GM19468 (cell line): ENCODE results near the gene RIMS3.

ENCODE experiments used
- ATAC-seq: cut with Tn5 transposase; IDR thresholded peaks from one replicate; pipeline ENCODE4 v1.9.1; 2021; ENCODE audit warnings: mild to moderate bottlenecking, moderate library complexity, moderate number of reproducible peaks; ENCODE audit not compliant: unreplicated experiment; ENCODE audit errors: extremely low read depth

The RIMS3 gene

DNA sequence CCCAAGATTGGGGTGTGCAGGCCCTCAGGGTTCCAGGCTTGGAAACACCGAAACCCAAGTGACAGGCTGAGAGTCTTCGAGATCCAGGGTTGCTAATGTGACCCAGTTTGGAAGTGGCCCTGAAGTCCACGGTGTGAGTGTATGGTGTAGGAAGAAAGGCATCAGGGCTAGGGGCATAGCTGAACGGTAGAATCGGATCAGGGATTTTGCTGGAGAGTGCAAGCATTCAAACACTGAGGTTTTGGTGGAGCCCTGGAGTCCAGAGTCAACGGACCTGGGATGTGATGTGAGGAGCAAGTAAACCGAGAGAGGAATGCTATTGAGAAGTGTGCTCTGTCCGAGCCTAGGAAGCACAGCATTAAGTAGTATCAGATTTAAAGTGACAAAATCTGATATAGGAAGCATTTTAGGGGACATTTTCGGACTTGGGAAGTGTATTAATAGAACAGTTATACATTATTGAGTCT lies 27.0 kb upstream of the RIMS3 start:
- ATAC-seq = no peak

- peak; percentile 47 for ATAC-seq
Measured at GRCh38 chr1:40691538-40692428, 26.3 kb upstream of the RIMS3 start, which contains the start of gene NFYC. NFYC (plus strand) TSS chr1:40691704; CDS start chr1:40738844, 47,140 bp downstream.

DNA sequence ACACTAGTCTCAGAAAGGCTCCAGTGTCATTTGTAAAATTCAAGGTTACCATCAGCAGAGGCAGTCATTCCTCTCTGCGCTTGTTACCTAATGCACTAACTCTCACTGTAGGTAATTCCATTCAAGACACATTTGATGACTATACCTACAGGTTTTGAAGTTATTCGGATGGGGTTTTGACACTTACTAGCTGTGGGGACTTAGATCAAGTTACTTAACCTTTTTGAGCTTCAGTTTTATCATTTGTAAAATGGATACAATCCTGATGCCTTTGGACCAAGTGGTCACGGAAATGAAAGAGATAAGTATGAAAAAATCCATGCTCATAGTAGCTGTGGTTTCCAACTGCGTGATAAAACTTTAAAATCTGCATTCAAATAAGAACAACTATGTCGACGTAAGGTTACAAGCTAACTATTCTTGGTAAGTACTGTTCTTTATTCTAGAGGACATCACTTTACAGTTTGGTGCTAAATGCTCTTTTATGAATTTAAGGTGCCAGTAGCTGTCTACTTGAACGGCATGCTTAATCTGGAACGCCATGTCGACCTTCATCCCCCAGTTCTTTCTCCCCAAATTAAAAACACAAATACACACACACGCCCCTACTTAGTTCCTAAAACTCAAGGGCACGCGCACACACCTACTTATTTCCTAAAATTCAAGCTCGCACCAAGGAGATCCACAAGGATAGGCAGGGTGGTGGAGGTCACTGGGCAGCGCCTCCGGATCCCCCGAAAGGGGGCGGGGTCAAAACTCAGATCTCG lies 25.5 kb upstream of the RIMS3 start:
- ATAC-seq = no peak

GRCh38 chr1:40689737-40690136 lies 24.3 kb upstream of the RIMS3 start:
- no peak for ATAC-seq

DNA sequence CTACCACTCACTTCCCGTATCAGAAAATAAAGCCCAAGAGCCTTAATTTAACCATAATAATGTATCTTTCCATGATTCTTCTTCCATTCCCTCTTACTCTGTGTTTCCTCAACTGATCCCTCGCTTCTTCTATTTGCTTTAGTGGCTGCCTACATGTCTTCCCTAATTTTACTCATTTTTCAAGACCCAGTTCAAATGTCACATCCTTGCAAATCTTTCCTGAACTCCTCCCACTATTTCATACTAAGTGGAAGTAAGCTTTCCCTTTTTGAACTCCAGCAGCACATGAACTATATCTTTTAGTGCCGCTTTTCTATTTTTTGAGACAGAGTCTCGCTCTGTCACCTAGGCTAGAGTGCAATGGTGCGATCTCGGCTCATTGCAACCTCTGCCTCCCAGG lies 22.2 kb upstream of the RIMS3 start:
- no peak for ATAC-seq

DNA sequence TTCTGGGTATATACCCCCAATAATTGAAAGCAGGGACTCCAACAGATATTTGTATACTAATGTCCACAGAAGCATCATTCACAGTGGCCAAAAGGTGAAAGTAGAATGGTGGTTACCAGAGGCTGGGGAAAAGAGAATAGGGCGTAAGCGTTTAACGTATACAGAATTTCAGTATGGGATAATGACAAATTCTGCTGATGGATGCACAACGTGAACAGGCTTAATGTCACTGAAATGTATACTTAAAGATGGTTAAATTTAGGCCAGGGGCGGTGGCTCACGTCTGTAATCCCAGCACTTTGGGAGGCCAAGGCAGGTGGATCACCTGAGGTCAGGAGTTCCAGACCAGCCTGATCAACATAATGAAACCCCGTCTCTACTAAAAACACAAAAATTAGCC lies 21.6 kb upstream of the RIMS3 start:
- ATAC-seq = no peak

GRCh38 chr1:40684669-40685068 lies 19.2 kb upstream of the RIMS3 start:
- no peak for ATAC-seq

GRCh38 chr1:40679165-40679953 lies 13.9 kb upstream of the RIMS3 start:
- ATAC-seq = no peak

GRCh38 chr1:40676501-40676900 lies 11.0 kb upstream of the RIMS3 start:
- no peak for ATAC-seq

DNA sequence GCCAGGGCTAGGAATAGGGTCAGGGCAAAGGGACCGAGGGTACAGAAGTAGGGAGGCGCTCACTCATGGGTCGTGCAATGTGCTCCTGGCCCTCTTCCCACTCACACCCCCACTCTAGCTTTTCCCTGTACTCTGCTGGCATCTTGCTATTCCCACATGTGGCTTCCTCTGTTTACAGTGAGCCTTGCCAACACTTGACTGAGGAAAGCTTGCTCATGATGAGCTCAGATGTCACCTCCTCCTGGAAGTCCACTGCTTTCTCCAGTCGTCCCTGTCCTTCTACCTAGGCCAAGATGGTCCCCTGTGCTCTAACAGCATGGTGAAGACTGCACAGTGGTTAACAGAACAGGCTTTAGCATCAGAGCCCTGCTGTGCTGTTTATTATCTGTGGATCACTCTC lies 8.0 kb upstream of the RIMS3 start:
- ATAC-seq = no peak

DNA sequence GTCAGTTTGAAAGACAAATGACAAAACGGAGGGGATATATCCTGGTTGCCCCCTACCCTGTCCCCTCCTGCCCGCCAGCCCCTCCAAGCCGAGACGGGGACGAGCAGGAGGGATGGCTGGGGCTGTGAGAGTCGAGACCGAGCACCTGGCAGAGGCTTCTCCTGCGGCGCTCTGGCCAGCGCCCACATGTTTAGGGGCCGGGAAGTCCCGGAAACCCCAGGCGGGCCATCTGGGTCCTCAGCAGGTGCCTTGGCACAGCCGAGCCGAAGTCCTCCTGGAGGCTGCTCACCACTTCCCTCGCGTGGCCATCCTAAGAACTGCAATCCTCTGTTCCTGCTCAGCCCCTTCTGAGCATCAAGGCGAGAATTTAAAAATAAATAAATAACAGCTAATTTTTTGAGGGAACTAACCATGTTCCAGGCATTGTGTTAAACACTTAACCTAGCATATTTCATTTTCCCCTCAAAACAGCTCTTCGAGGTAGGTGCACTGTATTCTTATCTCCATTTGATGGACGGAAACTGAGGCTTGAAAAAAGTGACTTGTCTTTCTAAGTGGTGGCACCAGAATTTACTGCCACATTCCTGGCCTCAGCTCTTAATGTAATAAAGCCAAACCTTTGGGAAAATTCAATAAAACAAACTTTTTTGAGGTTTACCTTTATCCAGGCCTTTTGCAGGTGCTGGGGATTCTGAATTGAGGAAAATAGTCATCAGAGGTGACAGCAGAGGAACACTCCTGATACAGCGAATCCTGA lies 3.5 kb upstream of the RIMS3 start:
- ATAC-seq = no peak

GRCh38 chr1:40664791-40665190 lies 691 bp downstream of the RIMS3 start:
- no peak for ATAC-seq

DNA sequence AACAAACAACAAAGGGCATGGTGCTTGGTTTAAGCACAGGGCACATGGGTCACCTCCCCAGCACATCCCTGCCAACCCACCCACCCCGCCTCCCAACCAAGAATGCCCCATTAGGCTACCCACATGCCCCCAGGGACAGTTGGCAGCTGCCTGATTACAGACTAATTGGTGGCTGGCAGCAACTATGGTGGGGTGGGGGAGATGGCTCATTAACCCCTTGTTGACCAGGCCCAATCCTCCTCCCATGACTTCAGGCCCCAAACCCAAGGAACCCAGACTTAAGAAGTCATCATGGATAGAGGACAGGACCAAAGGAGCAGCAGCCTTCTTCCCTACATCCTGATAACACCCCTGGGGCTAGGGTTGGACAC lies 1.3 kb downstream of the RIMS3 start:
- ATAC-seq = no peak

DNA sequence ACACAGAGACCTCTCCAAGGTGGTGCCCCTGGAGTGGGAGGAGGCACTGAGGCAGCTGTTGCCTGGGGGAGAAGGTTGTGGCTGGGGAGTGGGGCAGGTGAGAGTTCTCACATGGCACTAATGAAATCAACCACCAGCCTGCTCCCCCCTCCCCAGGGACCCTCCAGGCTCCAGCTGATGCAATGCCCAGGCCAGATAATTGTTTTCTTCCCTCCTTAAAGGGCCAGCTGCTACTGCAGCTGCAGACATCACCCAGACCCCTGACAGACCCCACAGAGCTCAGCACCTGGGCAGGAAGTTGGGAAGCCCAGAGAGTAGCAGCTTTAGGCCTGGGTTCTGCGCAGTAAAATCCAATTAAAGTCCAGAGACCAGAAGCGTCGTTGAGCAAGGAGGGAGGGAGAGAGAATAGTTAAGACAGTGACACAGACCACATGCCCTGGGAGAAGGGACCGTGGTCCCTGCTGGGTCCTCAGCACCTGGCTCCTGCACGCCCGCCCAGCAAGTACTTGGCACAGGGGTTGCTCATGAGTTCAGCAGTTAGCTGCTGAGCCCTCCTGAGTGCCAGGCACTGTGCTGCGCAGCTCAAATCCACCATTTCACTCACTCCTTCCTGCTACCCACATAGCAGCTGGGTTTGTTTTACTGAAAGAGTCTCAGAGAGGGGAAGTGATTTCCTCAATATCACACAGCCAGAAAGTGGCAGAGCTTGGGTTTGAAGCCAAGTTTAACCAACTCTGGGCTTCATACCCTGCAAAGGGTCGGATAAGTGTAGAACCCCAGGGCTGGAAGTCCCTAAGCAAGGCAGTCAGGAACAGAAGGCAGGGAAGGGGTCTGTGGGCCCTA lies 1.9 kb downstream of the RIMS3 start:
- ATAC-seq = no peak

DNA sequence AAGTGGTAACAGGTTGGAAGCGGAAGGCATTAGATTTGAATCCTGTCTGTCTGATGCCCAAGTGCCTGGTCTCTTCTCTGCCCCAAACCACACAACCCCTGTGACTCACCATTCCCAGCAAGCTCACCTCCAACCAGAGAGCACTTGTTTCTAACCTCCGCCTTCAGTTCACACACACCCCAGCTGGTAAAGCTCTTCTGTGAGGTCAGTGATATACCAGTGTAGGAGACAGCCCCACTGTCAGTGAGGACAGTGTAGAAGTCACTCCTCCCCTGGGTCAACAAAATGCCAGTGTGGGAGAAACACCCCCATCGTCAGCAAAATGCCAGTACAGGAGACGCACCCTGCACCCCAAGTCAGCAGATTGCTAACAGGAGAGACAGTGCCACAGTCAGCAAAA lies 2.6 kb downstream of the RIMS3 start:
- no peak for ATAC-seq

GRCh38 chr1:40662151-40662550 lies 3.3 kb downstream of the RIMS3 start:
- ATAC-seq = no peak

DNA sequence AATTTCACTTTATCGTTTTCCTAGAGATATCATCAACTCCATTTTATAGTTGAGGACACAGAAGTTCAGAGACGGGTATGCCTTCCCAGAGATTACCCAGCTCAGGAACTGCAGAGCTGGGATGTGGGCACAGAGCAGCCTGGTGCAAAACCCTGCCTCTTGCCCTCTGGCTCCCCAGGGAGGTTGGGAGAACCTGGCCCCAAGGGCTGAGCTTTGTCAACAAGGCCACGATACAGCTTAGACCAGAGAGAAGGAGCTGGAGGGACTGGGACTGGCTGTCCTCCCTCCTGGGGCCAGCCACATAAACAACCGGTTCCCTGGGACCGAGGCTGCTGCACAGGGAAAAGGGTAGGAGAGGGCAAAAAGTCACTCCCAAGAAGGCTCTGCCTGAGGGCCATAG lies 3.8 kb downstream of the RIMS3 start:
- ATAC-seq = no peak

GRCh38 chr1:40659649-40659947 lies 5.9 kb downstream of the RIMS3 start:
- ATAC-seq = no peak
